VCaP (cell line): ENCODE results near the gene INSYN2B.

ENCODE experiments used
- H3K27ac ChIP-seq: fragments of 450-650 bp; 2 replicates; pipeline ENCODE4 v1.5.1; 2017
- CTCF ChIP-seq: fragments of 450-650 bp; conservative IDR thresholded peaks from 2 replicates; pipeline ENCODE4 v1.5.1; 2017; ENCODE audit warnings: mild to moderate bottlenecking, moderate library complexity

The INSYN2B gene

GRCh38 chr5:169832845-169833244 lies 147.4 kb downstream of the INSYN2B start:
- H3K27ac ChIP-seq, result no peak overlapping the region; the same call in 1 of the 2 replicates
- TF ChIP-seq CTCF, result no peak

- no peak for TF ChIP-seq CTCF
- H3K27ac ChIP-seq, result no peak overlapping the region
Observed at GRCh38 chr5:169832304-169832703, 148.0 kb downstream of the INSYN2B start.

GRCh38 chr5:169831331-169831730 lies 149.0 kb downstream of the INSYN2B start:
- TF ChIP-seq CTCF, result no peak
- no peak overlapping the region for H3K27ac ChIP-seq

- no peak overlapping the region for H3K27ac ChIP-seq
Observed at GRCh38 chr5:169828385-169828784, 151.9 kb downstream of the INSYN2B start.

GRCh38 chr5:169827769-169828168 lies 152.5 kb downstream of the INSYN2B start:
- no peak for TF ChIP-seq CTCF
- no peak overlapping the region for H3K27ac ChIP-seq

More at GRCh38 chr5:169828385-169828784, 151.9 kb downstream of the INSYN2B start:
- no peak for TF ChIP-seq CTCF

GRCh38 chr5:169826618-169827017 lies 153.7 kb downstream of the INSYN2B start:
- no peak overlapping the region for H3K27ac ChIP-seq
- TF ChIP-seq CTCF, result peak; percentile 41

GRCh38 chr5:169817031-169817430 lies 163.3 kb downstream of the INSYN2B start:
- TF ChIP-seq CTCF, result no peak
- no peak overlapping the region for H3K27ac ChIP-seq

GRCh38 chr5:169814522-169814921 lies 165.8 kb downstream of the INSYN2B start:
- no peak overlapping the region for H3K27ac ChIP-seq
- TF ChIP-seq CTCF, result no peak
